GM10248 (cell line): ENCODE results near the gene SLC51A.
A peak's percentile ranks its signal among the peaks of the same experiment; 100 is the strongest.

Experiments
- CTCF ChIA-PET: fragments of 300-600 bp; sonication (Branson Sonifier 250); formaldehyde crosslinking; extraction: SDS; loops from one replicate; lab custom pipeline; 2021; ENCODE audit warnings: antibody characterized with exemption; lab: Yijun Ruan, JAX
- POLR2A ChIA-PET: fragments of 350-650 bp; sonication (Branson Sonifier 250); formaldehyde crosslinking; extraction: SDS; loops from one replicate; lab custom pipeline; 2020; ENCODE audit warnings: antibody characterized with exemption; lab: Yijun Ruan, JAX
- DNase-seq: peaks from one replicate; pipeline ENCODE4 v3.0.0; 2012; ENCODE audit errors: extremely low spot score
- TF ChIP-seq, protein P1 (sequence below): IDR thresholded peaks from 2 replicates; pipeline ENCODE4 v1.5.1; 2012; ENCODE audit warnings: mild to moderate bottlenecking, low read depth; ENCODE audit errors: extremely low read depth, missing control alignments, control extremely low read depth

Gene SLC51A

DNA sequence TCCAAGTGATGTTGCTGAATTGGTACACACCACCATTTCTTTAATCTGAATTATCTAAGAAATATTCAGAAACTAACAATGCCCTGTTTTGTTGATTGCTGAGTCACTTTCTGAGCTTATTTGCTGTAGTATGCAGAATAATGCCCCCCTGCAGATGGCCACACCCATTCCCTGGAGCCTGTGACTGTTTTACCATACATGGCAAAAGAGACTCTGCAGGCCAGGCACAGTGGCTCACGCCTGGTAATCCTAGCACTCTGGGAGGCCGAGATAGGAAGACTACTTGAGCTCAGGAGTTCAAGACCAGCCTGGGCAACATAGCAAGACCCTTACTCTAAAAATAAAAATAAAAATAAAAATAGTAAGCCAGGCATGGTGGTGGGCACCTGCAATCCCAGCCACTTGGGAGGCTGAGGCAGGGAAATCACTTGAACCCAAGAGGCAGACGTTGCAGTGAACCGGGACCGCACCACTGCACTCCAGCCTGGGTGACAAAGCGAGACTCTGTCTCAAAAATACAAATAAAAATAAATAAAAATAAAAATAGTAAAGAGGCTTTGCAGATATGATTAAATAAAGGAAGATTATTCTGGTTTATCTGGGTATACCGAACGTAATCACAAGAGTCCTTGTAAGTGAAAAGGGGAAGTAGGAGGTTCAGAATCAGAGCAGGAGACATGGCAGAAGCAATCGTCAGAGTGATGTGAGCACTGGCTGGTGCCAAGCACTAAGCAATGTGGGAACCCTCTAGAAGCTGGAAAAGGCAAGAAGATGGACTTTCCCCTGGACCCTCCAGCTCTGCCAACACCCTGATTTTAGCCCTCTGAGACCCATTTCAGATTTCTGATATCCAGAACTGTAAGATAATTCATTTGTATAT is 52.2 kb downstream of the SLC51A start:
- POLR2A ChIA-PET: interaction anchor here (0.5 kb wide), 1 partner anchor 363 kb away, joined by 3 read pairs; no protein-coding TSS in a partner anchor
- DNase-seq: no peak
- TF ChIP-seq, protein P1, sequence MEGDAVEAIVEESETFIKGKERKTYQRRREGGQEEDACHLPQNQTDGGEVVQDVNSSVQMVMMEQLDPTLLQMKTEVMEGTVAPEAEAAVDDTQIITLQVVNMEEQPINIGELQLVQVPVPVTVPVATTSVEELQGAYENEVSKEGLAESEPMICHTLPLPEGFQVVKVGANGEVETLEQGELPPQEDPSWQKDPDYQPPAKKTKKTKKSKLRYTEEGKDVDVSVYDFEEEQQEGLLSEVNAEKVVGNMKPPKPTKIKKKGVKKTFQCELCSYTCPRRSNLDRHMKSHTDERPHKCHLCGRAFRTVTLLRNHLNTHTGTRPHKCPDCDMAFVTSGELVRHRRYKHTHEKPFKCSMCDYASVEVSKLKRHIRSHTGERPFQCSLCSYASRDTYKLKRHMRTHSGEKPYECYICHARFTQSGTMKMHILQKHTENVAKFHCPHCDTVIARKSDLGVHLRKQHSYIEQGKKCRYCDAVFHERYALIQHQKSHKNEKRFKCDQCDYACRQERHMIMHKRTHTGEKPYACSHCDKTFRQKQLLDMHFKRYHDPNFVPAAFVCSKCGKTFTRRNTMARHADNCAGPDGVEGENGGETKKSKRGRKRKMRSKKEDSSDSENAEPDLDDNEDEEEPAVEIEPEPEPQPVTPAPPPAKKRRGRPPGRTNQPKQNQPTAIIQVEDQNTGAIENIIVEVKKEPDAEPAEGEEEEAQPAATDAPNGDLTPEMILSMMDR: no peak
- CTCF ChIA-PET: interaction anchor here (0.7 to 4.0 kb wide), 6 partner anchors 12 to 28 kb away, joined by 3 to 16 read pairs (median 3); no protein-coding TSS in a partner anchor

DNA sequence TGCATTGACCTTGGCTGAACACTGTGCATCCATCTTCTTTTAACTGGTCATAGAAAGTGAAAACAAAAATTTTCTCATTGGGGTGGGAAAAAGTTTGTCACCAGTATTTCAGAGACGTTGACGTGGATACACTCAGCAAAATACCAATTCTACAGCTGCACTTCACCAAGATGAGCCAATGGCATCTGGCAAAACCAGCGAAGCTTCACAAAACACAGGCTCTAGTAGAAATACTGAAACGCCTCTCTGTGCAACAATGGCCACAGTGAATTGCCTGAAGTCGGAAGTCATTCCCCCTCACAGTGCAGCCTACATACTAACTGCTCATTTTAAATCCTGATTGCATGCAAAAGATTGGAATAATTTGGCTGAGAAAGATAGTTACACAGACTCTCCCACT is 54.2 kb downstream of the SLC51A start:
- POLR2A ChIA-PET: no interaction called here
- CTCF ChIA-PET: interaction anchor here (1.1 to 4.0 kb wide), 2 partner anchors 9 to 17 kb away, joined by 3 to 16 read pairs; no protein-coding TSS in a partner anchor
- TF ChIP-seq, protein P1: no peak
- DNase-seq: no peak

DNA sequence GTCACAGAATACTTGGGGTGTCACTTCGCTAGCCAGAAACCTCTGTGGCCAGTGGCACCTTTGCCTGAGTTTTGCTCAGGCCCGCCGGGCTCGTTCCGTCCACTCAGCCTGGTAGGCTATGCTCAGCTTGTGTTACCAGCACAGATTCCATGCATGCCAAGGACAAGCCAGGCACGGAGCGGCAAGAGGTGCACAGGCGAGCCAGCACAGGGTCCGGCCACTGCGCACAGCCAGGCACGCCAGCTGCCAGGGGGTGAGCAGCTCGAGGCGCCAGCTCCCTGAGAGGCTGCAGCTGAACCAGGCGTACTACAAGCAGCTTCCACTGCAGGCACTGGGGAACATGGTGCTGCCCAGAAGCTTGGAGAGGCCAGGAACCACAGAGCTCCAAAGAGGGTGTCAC is 56.5 kb downstream of the SLC51A start:
- TF ChIP-seq, protein P1: no peak
- CTCF ChIA-PET: interaction anchor here (0.8 to 1.5 kb wide), 4 partner anchors 8 to 19 kb away, joined by 3 to 6 read pairs (median 4); no protein-coding TSS in a partner anchor
- POLR2A ChIA-PET: interaction anchor here (1.3 kb wide), 1 partner anchor 9 kb away, joined by 4 read pairs; no protein-coding TSS in a partner anchor
- DNase-seq: no peak

DNA sequence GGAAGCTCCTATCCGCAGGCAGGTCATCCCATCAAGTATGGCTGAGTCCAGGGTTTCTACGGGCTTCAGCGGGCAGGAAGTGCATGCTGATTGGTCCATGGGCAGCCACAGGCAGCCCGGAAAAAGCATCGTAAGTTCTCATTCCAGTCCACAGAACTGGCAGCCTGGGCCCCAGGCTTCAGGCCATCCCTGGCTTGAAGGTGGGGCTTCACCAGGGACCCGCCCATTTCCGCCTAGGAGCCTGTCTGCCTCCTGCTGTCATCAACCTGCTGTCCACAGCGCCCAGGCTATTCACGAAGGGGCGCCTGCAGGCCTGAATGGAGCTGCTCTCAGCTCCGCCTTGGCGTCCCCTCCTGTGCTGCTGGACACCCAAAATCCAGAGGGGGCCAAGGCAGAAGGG is 57.3 kb downstream of the SLC51A start:
- ChIA-PET CTCF (interaction anchor here (1.1 to 1.5 kb wide), 2 partner anchors 8 to 20 kb away, joined by 4 to 6 read pairs; no protein-coding TSS in a partner anchor), POLR2A (interaction anchor here (1.3 kb wide), 1 partner anchor 9 kb away, joined by 4 read pairs; no protein-coding TSS in a partner anchor)
- no peak for DNase-seq
- TF ChIP-seq, protein P1: no peak

DNA sequence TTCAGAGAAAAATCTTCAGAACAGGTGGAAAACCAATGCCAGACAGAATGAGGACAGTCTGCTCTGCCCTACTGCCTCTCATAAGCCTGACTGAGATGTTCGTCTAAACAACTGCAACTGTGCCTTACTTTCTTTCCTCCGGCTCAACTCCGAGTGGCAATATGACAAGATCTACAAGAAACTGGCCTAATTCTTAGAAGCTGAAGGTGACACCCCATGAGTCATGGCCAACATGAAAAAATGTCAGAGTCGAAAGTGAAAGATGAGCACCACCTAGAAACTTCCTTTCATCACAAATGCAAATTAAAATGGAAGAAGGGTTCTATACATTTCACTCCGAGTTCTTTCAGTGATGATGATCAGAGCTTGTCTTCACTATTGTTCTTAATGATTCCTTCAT is 58.3 kb downstream of the SLC51A start:
- peak; percentile 85 for DNase-seq
- POLR2A ChIA-PET: no interaction called here

DNA sequence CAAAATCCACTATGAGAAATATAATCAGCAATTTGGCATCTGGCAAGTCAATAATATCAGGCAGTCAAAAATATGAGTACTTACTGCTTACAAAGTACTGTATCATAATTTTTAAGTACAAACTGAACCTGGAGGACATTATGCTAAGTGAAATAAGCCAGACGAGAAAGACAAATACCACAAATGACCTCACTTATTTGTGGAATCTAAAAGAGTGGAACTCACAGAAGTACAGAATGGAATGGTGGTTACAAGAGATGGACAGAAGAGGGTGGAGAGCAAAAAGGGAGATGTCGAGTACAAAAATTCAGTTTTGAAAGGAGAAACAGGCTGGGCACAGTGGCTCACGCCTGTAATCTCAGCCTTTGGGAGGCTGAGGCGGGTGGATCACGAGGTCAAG is 58.8 kb downstream of the SLC51A start:
- DNase-seq: no peak
- POLR2A ChIA-PET: no interaction called here
- CTCF ChIA-PET: interaction anchor here (1.1 to 1.5 kb wide), 3 partner anchors 18 to 23 kb away, joined by 3 to 8 read pairs (median 6); no protein-coding TSS in a partner anchor
- TF ChIP-seq, protein P1: no peak

More for the DNA sequence above, 58.3 kb downstream of the SLC51A start:
- TF ChIP-seq, protein P1: no peak
- CTCF ChIA-PET: interaction anchor here (1.1 to 1.5 kb wide), 2 partner anchors 21 to 23 kb away, joined by 3 to 8 read pairs; no protein-coding TSS in a partner anchor
